Thoracic aorta (tissue), 2 donors: ENCODE data around the gene FAM171A1. TPM values are rescaled to one million over a fixed set of nuclear protein-coding genes. Genes with fewer than 3 reads are reported as not detected.

Source experiments
- ATAC-seq: fragments of 150-250 bp; one replicate; pipeline ENCODE4 v1.8.0; 2017; ENCODE audit warnings: low read depth; ENCODE audit not compliant: insufficient number of reproducible peaks, low FRiP score
- DNase-seq: peaks from one replicate; pipeline ENCODE4 v3.0.0-alpha.2; 2020; ENCODE audit warnings: low spot score
- H3K27ac ChIP-seq, 2 donors: fragments of 200-600 bp; sonication (generic); 1 replicate in 1 of 2; 2 replicates in 1 of 2; pipeline ENCODE4 v1.5.1; 2016; ENCODE audit warnings: mild to moderate bottlenecking in 2 of 2, moderate library complexity in 2 of 2
- H3K27me3 ChIP-seq: fragments of 200-600 bp; sonication (generic); replicated peaks from 2 replicates; pipeline ENCODE4 v1.6.0; 2016; ENCODE audit warnings: mild to moderate bottlenecking; ENCODE audit not compliant: insufficient read depth
- H3K36me3 ChIP-seq: fragments of 200-600 bp; sonication (generic); one replicate; pipeline ENCODE4 v1.5.1; 2016
- H3K4me1 ChIP-seq, 2 donors: fragments of 200-600 bp; sonication (generic); 1 replicate in 1 of 2; 2 replicates in 1 of 2; pipeline versions ENCODE4 v1.5.1 to v1.6.0; 2016; ENCODE audit warnings: low read depth in 2 of 2, mild to moderate bottlenecking in 1 of 2; ENCODE audit not compliant: control insufficient read depth in 1 of 2
- H3K4me3 ChIP-seq: fragments of 200-600 bp; sonication (generic); 2 replicates; pipeline ENCODE4 v1.5.1; 2016; ENCODE audit warnings: mild to moderate bottlenecking
- H3K9me3 ChIP-seq: fragments of 200-600 bp; sonication (generic); 2 replicates; pipeline ENCODE4 v1.5.1; 2016
- total RNA-seq, 2 donors: library from RNA; depleted of rRNA; stranded (reverse); fragments of >200 nt; gene quantifications; one replicate each; pipeline versions ENCODE4 v1.1.0 to v1.2.3, GENCODE V29; 2016
- TF ChIP-seq, protein P1 (sequence below): fragments of 200-600 bp; sonication (generic); IDR thresholded peaks from one replicate; pipeline ENCODE4 v1.5.1; 2019; ENCODE audit warnings: antibody characterized with exemption

Gene FAM171A1
- total RNA-seq, 2 donors from 2014 or later, result 14.8 to 28.7 TPM

DNA sequence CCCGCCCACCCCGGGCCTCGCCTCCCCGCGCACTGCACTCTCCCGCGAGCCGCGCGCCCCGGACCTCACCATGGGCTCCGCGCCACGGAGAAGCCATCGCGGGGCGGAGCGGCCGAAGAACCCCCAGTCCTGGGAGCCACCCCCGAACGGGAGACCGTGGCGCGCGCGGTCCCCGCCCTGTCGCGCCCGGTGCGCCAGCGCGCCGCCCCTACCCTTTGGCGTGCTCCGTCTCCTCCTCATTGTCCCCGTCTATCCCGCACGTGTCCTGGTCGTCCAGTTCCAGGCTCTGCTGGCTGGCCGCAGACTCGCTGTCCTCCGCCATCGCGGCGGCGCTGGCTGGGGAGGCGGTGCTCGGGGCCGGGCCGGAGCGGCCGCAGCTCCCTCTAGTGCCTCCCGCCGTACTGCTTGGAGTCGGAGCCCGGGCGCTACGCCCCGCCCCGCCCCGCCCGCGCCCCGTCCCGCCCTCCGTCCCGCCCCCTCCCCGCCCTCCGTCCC, 202.8 kb downstream of the FAM171A1 start, which contains the start of gene NMT2:
Gene NMT2, minus strand, starts transcription at position 403 of the 495 bp plus-strand sequence. Its CDS starts 81 bp downstream, at position 322.
- Histone ChIP-seq H3K9me3 (no peaks in the 10 kb centered on the region), H3K27me3 (no peaks in the 10 kb centered on the region), H3K4me3 (peak within 1 kb of the TSS; percentile 88), H3K27ac (peak within 1 kb of the TSS; percentile 69 to 79), H3K36me3 (no peaks in the 10 kb centered on the region), H3K4me1 (peaks cover 9 to 33% of the 10 kb centered on the region in 2 donors)
- ATAC-seq (peak; percentile 65), DNase-seq (no peak)
- TF ChIP-seq, protein P1, sequence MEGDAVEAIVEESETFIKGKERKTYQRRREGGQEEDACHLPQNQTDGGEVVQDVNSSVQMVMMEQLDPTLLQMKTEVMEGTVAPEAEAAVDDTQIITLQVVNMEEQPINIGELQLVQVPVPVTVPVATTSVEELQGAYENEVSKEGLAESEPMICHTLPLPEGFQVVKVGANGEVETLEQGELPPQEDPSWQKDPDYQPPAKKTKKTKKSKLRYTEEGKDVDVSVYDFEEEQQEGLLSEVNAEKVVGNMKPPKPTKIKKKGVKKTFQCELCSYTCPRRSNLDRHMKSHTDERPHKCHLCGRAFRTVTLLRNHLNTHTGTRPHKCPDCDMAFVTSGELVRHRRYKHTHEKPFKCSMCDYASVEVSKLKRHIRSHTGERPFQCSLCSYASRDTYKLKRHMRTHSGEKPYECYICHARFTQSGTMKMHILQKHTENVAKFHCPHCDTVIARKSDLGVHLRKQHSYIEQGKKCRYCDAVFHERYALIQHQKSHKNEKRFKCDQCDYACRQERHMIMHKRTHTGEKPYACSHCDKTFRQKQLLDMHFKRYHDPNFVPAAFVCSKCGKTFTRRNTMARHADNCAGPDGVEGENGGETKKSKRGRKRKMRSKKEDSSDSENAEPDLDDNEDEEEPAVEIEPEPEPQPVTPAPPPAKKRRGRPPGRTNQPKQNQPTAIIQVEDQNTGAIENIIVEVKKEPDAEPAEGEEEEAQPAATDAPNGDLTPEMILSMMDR, result peak; percentile 22

DNA sequence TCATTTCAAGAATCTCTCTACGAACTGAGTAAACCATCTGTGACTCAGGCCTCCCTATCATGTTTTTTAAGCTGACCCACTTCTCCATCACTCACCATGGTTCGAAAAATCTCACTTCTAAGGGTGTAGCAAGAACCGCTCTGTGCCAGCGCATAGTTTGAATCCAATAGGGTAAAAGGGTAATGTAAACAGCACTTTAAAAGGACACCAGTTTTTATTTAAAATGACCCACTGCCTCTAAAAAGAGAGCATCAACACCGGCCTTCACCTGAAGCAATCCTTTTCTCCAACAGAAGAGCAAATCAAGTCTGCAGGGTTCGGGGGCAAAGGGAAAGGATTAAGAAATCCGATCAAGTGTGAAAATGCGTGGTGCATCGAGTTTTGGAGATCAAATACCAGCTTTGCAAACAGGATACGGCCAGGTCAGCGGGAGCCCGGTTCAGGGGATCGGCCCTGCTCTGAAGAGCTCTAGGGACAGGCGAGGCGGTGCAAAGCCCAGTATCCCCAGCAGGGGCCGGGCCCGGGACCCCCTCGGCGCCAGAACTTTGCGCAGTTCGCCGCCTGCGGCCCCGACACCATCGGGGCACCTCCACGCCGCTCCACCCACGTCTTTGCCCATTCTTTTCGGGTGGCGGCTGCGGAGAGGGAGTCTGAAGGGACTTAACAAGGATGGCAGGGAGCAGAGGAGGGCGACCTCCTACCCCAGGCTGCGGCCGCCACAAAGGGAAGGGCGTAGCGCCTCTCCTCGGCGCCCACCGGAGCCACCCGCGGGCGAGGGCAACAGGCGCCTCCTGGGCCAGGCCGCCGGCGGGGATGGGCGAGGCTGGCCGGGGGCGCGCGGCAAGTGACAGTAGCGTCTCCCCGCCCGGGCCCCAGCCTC, 203.4 kb downstream of the FAM171A1 start:
- TF ChIP-seq, protein P1, result peak; percentile 49
- H3K36me3 ChIP-seq, result no peaks in the 10 kb centered on the region
- ATAC-seq, result no peak
- peak overlapping the region; percentile 88 for H3K4me3 ChIP-seq
- H3K9me3 ChIP-seq, result no peaks in the 10 kb centered on the region
- peak overlapping the region; percentile 69 to 79 for H3K27ac ChIP-seq
- peaks cover 9 to 33% of the 10 kb centered on the region in 2 donors for H3K4me1 ChIP-seq
- DNase-seq, result no peak
- H3K27me3 ChIP-seq, result no peaks in the 10 kb centered on the region

DNA sequence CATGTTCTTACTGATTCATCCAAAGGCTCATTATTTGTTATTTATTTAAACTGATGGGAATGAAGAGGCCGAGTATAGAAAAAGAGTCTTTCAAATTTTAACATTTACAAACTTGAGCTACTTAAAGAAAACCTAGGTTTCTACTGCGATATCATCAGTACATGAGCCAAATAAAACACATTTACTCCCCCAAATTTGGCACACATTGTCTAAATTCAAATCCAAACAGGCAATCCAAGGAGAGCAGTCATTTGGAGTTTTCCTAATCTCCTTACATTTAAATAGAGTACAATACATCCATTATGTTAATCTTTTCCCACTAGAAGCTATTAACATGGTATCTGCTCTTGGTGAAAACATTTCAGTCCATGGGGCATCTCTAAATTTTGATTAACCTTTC, 204.8 kb downstream of the FAM171A1 start:
- no peak overlapping the region for H3K4me3 ChIP-seq

DNA sequence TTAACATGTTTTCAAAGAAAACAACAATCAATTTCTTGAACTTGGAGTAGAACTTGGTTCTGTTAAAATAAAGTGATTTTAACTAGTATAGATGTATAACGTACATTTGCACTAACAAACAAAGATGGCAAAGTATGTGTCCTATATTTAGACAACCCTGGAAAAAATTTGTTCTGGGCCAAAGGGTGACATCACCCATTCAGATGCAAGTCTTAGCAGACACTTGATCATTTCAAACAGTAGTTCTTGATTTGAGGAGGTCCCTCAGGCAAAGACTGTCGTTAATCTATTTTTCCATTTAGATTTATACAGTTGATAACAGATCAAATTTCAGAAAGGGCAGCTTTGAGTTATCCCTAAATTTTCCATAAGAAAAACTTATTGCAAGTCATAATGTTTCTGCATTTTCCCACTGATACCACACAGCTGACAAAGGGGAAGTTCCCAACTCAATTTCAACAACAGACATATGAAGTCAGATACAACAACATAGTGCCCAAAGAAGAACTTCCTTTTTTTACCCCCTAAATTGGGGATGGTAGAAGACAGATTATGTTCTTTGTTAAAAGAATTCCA, 207.7 kb downstream of the FAM171A1 start:
- Histone ChIP-seq H3K4me1 (peaks cover 9 to 18% of the 10 kb centered on the region in 2 donors), H3K36me3 (no peaks in the 10 kb centered on the region), H3K27ac (no peak overlapping the region), H3K27me3 (no peaks in the 10 kb centered on the region), H3K9me3 (no peaks in the 10 kb centered on the region), H3K4me3 (no peak overlapping the region)
- ATAC-seq (no peak), DNase-seq (no peak)
- TF ChIP-seq, protein P1, result no peak

More for the DNA sequence above, 204.8 kb downstream of the FAM171A1 start:
- H3K27ac ChIP-seq, result no peak overlapping the region
- no peaks in the 10 kb centered on the region for H3K9me3 ChIP-seq
- H3K36me3 ChIP-seq, result no peaks in the 10 kb centered on the region
- H3K27me3 ChIP-seq, result no peaks in the 10 kb centered on the region
- DNase-seq, result no peak
- peaks cover 9 to 33% of the 10 kb centered on the region in 2 donors for H3K4me1 ChIP-seq
- TF ChIP-seq, protein P1, result no peak
- ATAC-seq, result no peak

Other genes starting within 250 kb of the FAM171A1 start
- gene NMT2, start 202.6 kb downstream of the FAM171A1 start, total RNA-seq, result 10 to 100 TPM; 15.0 to 18.7 TPM